Psoas muscle (tissue), 8 donors: ENCODE results near the gene CLDN4. TPM values are rescaled to one million over a fixed set of nuclear protein-coding genes. Genes with fewer than 3 reads are reported as not detected.

Source experiments
- ATAC-seq, 4 donors: fragments of 200-7000 bp; cut with Tn5 transposase; one replicate each; pipeline ENCODE4 v1.9.1; 2020; ENCODE audit warnings: moderate library complexity in 3 of 4, mild to moderate bottlenecking in 2 of 4
- DNase-seq, 2 donors: peaks; one replicate each; pipeline ENCODE4 v3.0.0-alpha.2; 2020
- H3K27ac ChIP-seq: fragments of 200-600 bp; one replicate; pipeline ENCODE4 v1.8.0; 2022
- H3K27me3 ChIP-seq, 3 donors: fragments of 200-600 bp in 1 of 3; one replicate each; pipeline versions ENCODE4 v1.6.1 to v1.8.0; 2013 to 2022; ENCODE audit warnings: low read length in 2 of 3, mild to moderate bottlenecking in 2 of 3, moderate library complexity in 1 of 3; ENCODE audit not compliant: insufficient read depth in 3 of 3
- H3K36me3 ChIP-seq, 2 donors: fragments of 200-600 bp in 1 of 2; one replicate each; pipeline versions ENCODE4 v1.6.1 to v1.8.0; 2013 to 2022; ENCODE audit warnings: low read depth in 1 of 2, mild to moderate bottlenecking in 1 of 2, moderate library complexity in 1 of 2; ENCODE audit not compliant: insufficient read depth in 1 of 2
- H3K4me1 ChIP-seq: fragments of 200-600 bp; one replicate; pipeline ENCODE4 v1.8.0; 2022
- H3K4me3 ChIP-seq: fragments of 200-600 bp; one replicate; pipeline ENCODE4 v1.8.0; 2022; ENCODE audit warnings: mild to moderate bottlenecking
- H3K9me3 ChIP-seq: fragments of 200-600 bp; one replicate; pipeline ENCODE4 v1.8.0; 2022
- CTCF ChIP-seq: fragments of 200-600 bp; IDR thresholded peaks from one replicate; pipeline ENCODE4 v1.8.0; 2022; ENCODE audit warnings: antibody characterized with exemption
- WGBS, 3 donors: extraction: QIAGEN DNeasy Blood & Tissue Kit; methylation state at CpG; one replicate each; pipeline versions ENCODE4 v1.1.6 to v1.1.7; 2013; 5-methylcytosine and 5-hydroxymethylcytosine counted together
- intact Hi-C, 2 donors: fragments of 100-400 bp; cut with DNase I; formaldehyde crosslinking; loops; one replicate each; pipeline versions ENCODE4 v1.11.0 to v1.14.2; 2022
- polyA plus RNA-seq, 3 donors: library from polyadenylated mRNA; stranded (reverse); fragments of 200-250 nt; gene quantifications; one replicate each; pipeline ENCODE4 v1.2.3, GENCODE V29; 2013
- total RNA-seq, 4 donors: library from RNA; stranded (reverse); fragmentation: NEBNext Ultra II Directional in 2 of 4; extraction: Animal tissue kit (Norgen Biotek cat#: 25700) in 2 of 4; gene quantifications; one replicate each; pipeline versions ENCODE4 v1.2.1 to v1.2.4, GENCODE V29; 2021 to 2023
- donor health status: healthy with polysubstance abuse.
- donor health status: DM: no; HTN: no; CAD: no; lungs with moderate emphysema.
- donor health status: Bipolar disorder and iron deficiency.
- donor health status: healthy.
- donor health status: DM: yes; HTN: yes; CAD: no.
- donor health status: DM: no; HTN: no; CAD: no.
- donor health status: DM: no; HTN: no; CAD: no.
- donor health status: DM: yes; HTN: yes; CAD: no.

The CLDN4 gene
- total and polyA plus RNA-seq, 7 donors = 0.10 to 0.16 (median 0.15) TPM; not detected in 3

- no peak for ATAC-seq
- peaks cover 8% of the 10 kb centered on the region for H3K4me1 ChIP-seq
- peaks cover 0 to 20% (median 0%) of the 10 kb centered on the region in 3 donors for H3K27me3 ChIP-seq
- DNase-seq = no peak
- intact Hi-C loops = no loop called here
- H3K9me3 ChIP-seq = no peaks in the 10 kb centered on the region
- no peak overlapping the region for H3K27ac ChIP-seq
- H3K4me3 ChIP-seq = no peak overlapping the region
- no peaks in the 10 kb centered on the region for H3K36me3 ChIP-seq
- WGBS, 3 donors = 61 to 75% (median 67%) methylated on average over 12 of the region's 12 CpGs
- TF ChIP-seq CTCF = no peak
These were observed 46.2 kb downstream of the CLDN4 start for GRCh38 chr7:73876973-73877372.

DNA sequence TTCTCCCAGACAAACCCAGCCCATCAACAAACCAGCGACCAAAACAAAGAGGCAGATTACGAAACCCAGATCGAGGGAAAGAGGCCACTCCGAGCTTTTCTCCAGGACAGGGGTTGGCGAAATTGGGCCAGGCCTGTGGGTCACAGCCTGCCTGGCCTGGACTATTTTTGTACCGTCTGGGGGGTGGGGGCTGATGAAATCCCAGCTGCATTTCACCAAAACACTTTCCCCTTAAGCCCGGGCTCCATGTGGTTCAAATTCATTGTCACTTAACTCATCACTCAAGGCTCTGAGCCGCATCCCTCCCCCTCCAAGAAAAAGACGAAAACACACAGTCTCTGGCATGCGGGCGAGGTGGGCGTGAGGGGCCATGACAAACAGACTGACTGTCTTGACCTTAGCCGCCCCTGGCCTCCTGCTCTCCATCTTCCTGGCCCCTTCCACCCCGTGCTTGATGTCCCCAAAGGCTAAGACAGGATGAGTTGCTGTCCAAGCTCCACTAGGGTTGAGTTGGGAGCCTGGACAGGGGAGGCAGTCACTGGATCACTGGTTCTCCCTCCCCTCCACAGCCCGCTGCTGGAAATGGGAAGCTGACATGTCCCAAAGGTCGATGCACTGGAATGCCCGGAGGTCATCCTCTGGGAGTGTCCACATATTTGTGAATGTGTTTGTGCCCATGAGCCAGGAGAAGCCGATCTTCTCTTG lies 49.3 kb downstream of the CLDN4 start:
- no peak for TF ChIP-seq CTCF
- ATAC-seq (peak in 3 of 4 donors; percentile 59 to 78 (median 73)), DNase-seq (peak; percentile 76 to 85)
- intact Hi-C loops = loop anchor here in 1 of 2 donors (2.0 kb wide), 1 partner anchor 111 kb away; no protein-coding TSS in a partner anchor
- WGBS, 3 donors = 48 to 54% (median 49%) methylated on average over 18 of the region's 18 CpGs
- H3K27me3 ChIP-seq = peaks cover 0 to 20% (median 0%) of the 10 kb centered on the region in 3 donors
- H3K36me3 ChIP-seq = no peaks in the 10 kb centered on the region
- H3K27ac ChIP-seq = peak overlapping the region; percentile 9
- peaks cover 7% of the 10 kb centered on the region for H3K4me1 ChIP-seq
- no peak overlapping the region for H3K4me3 ChIP-seq
- H3K9me3 ChIP-seq = no peaks in the 10 kb centered on the region

DNA sequence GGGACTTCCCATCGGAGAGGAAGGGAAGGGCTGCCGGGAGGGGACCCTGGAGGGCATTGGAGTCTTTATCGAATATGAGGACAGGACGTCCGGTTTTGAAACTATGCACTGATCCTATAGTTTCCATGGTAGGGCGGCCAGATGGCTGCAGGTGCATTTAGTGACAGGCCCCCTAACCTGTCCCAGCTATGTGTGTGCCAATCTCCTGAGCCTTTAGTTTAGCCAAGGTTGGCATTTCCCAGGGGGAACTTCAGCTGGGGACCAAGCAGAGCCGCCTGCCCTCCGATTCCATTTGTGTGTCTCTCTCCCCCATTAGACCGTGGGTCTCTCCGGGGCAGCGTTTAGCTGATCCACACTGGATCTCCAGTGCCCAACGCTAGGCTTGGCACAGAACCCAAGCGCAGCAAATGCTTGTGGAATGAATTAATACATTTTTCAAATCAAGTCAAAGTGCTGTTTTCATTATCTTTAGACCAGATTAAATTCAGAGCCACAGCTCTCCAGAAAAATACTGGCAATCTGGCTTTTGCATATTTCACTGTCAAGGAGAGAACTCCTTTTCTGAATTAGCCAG lies 50.0 kb downstream of the CLDN4 start:
- no peaks in the 10 kb centered on the region for H3K36me3 ChIP-seq
- ATAC-seq (no peak), DNase-seq (no peak)
- H3K4me3 ChIP-seq = no peak overlapping the region
- 30 to 44% (median 32%) methylated on average over 13 of the region's 13 CpGs for WGBS, 3 donors
- peaks cover 0 to 20% (median 0%) of the 10 kb centered on the region in 3 donors for H3K27me3 ChIP-seq
- H3K27ac ChIP-seq = no peak overlapping the region
- H3K4me1 ChIP-seq = peaks cover 7% of the 10 kb centered on the region
- TF ChIP-seq CTCF = no peak
- intact Hi-C loops = loop anchor here in 1 of 2 donors (2.0 kb wide), 1 partner anchor 112 kb away; no protein-coding TSS in a partner anchor
- H3K9me3 ChIP-seq = no peaks in the 10 kb centered on the region

GRCh38 chr7:73881352-73882046 lies 50.7 kb downstream of the CLDN4 start:
- H3K27me3 ChIP-seq = peaks cover 0 to 25% (median 0%) of the 10 kb centered on the region in 3 donors
- no peak for TF ChIP-seq CTCF
- ATAC-seq = no peak
- DNase-seq = no peak
- intact Hi-C loops = loop anchor here in 1 of 2 donors (2.0 kb wide), 1 partner anchor 113 kb away; no protein-coding TSS in a partner anchor
- H3K27ac ChIP-seq = no peak overlapping the region
- H3K4me3 ChIP-seq = no peak overlapping the region
- 54 to 65% (median 65%) methylated on average over 5 of the region's 5 CpGs for WGBS, 3 donors
- H3K9me3 ChIP-seq = no peaks in the 10 kb centered on the region
- peaks cover 12% of the 10 kb centered on the region for H3K4me1 ChIP-seq
- H3K36me3 ChIP-seq = no peaks in the 10 kb centered on the region
